ENCODE data around the gene KAT5.

DNA sequence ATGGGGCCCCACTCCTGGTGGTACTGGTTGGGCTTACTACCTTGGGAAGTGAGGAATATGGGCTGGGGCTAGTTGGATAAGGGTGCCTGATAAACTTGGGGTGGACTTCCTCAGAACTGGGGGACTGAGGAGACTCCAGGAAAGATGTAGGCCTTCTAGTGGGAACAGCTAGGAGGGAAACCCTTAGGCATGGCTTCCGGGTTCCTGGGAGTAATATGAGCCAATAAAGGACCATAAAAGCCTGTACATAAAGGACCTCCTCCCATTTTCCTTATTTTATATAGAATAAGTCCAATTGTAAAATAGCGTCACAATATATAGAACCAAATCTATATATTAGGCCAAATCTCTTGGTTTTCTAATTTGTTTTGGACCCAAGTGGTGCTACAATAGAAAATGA lies 27.0 kb downstream of the KAT5 start:
- TF ChIP-seq, protein P1, sequence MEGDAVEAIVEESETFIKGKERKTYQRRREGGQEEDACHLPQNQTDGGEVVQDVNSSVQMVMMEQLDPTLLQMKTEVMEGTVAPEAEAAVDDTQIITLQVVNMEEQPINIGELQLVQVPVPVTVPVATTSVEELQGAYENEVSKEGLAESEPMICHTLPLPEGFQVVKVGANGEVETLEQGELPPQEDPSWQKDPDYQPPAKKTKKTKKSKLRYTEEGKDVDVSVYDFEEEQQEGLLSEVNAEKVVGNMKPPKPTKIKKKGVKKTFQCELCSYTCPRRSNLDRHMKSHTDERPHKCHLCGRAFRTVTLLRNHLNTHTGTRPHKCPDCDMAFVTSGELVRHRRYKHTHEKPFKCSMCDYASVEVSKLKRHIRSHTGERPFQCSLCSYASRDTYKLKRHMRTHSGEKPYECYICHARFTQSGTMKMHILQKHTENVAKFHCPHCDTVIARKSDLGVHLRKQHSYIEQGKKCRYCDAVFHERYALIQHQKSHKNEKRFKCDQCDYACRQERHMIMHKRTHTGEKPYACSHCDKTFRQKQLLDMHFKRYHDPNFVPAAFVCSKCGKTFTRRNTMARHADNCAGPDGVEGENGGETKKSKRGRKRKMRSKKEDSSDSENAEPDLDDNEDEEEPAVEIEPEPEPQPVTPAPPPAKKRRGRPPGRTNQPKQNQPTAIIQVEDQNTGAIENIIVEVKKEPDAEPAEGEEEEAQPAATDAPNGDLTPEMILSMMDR (IDR thresholded peaks at IDR 0.05) = no peak
- no peak for TF ChIP-seq EZH2 (IDR thresholded peaks at IDR 0.05)
